Transverse colon (tissue), 4 donors: Measurements from ENCODE around the gene DENND11. TPM values are rescaled to one million over a fixed set of nuclear protein-coding genes. Genes with fewer than 3 reads are reported as not detected.

Experiments
- DNase-seq: peaks from one replicate; pipeline ENCODE4 v3.0.0-alpha.2; 2019
- H3K27ac ChIP-seq, 4 donors: fragments of 200-600 bp; sonication (generic); 2 replicates each; pipeline ENCODE4 v1.5.1; 2016 to 2018; ENCODE audit warnings: inconsistent platforms in 4 of 4
- H3K27me3 ChIP-seq: fragments of 200-600 bp; sonication (generic); 2 replicates; pipeline ENCODE4 v1.5.1; 2017; ENCODE audit warnings: inconsistent platforms
- H3K36me3 ChIP-seq, 4 donors: fragments of 200-600 bp; sonication (generic); 2 replicates each; pipeline ENCODE4 v1.5.1; 2017 to 2019; ENCODE audit warnings: inconsistent platforms in 4 of 4
- H3K4me1 ChIP-seq, 4 donors: fragments of 200-600 bp; sonication (generic); 2 replicates each; pipeline ENCODE4 v1.5.1; 2017 to 2020; ENCODE audit warnings: inconsistent platforms in 4 of 4
- H3K4me3 ChIP-seq, 4 donors: fragments of 200-600 bp; sonication (generic); 1 replicate in 1 of 4; 2 replicates in 3 of 4; pipeline versions ENCODE4 v1.5.1 to v1.6.1; 2017 to 2019; ENCODE audit warnings: inconsistent platforms in 4 of 4
- H3K9me3 ChIP-seq, 2 donors: fragments of 200-600 bp; sonication (generic); 2 replicates each; pipeline ENCODE4 v1.5.1; 2017 to 2019; ENCODE audit warnings: inconsistent platforms in 2 of 2
- EP300 ChIP-seq: sonication (generic); formaldehyde crosslinking; IDR thresholded peaks from one replicate; pipeline ENCODE4 v1.6.1; 2017; ENCODE audit warnings: antibody characterized with exemption, low read depth
- POLR2A ChIP-seq: fragments of 450-650 bp; IDR thresholded peaks from one replicate; pipeline ENCODE4 v1.6.1; 2016; ENCODE audit warnings: antibody characterized with exemption, mild to moderate bottlenecking, moderate library complexity
- POLR2AphosphoS5 ChIP-seq, 3 donors: sonication (generic); formaldehyde crosslinking; IDR thresholded peaks; one replicate each; pipeline ENCODE4 v1.6.1; 2016; ENCODE audit warnings: antibody characterized with exemption in 3 of 3
- WGBS, 2 donors: methylation state at CpG; one replicate each; pipeline ENCODE4 v1.1.5; 2018; ENCODE audit warnings: low coverage in 1 of 2; 5-methylcytosine and 5-hydroxymethylcytosine counted together
- in situ Hi-C, 4 donors: fragments of 200-750 bp; cut with MboI; loops; one replicate each; pipeline versions ENCODE4 v1.15.0 to v1.15.1; 2017; ENCODE audit warnings: low sequenced_read_pairs in 3 of 4, low pct_ligation_motif_present in 1 of 4, low pct_unique_long_range_greater_than_20kb in 1 of 4
- intact Hi-C: fragments of 100-400 bp; cut with DNase I; formaldehyde crosslinking; loops from one replicate; pipeline ENCODE4 v1.15.1; 2023; ENCODE audit warnings: low total_unique reads
- total RNA-seq, 4 donors: library from RNA; depleted of rRNA; stranded (reverse); fragments of >200 nt; gene quantifications; one replicate each; pipeline ENCODE4 v1.1.0, GENCODE V29; 2016
- TF ChIP-seq, protein P1 (sequence below), 5 experiments: fragments of 200-600 bp in 3 of 5; fragments of 450-650 bp in 2 of 5; sonication (generic) in 3 of 5; IDR thresholded peaks; 1 replicate in 2 of 5; 2 replicates in 3 of 5; pipeline ENCODE4 v1.5.1; 2016 to 2017; ENCODE audit warnings: antibody characterized with exemption in 5 of 5, inconsistent platforms in 3 of 5, mild to moderate bottlenecking in 2 of 5, moderate library complexity in 1 of 5

The DENND11 gene
- total RNA-seq, 4 donors from 2014 or later = 13.1 to 43.8 (median 30.7) TPM

DNA sequence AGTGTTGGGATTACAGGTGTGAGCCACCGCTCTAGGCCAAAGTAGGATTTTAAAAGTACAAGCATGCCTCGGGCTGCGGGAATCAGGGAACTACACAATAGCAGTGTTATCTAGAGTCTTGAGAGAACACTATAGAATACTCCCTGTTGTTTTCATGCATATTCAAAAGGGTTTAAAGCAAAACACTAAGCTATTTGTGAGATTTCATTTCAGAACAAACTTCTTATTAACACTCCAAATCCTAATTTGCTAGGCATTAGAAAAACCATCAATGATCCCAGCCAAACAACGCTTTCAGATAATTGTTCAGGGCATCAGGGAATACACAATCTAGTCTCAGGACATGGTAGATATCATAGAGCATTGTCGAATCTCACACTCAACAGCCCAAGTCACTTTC, 13.9 kb downstream of the DENND11 start:
- no peaks in the 10 kb centered on the region for H3K9me3 ChIP-seq
- 97 to 98% methylated on average over 5 of the region's 5 CpGs for whole genome bisulfite sequencing, 2 donors
- intact Hi-C loops = no loop called here
- in situ Hi-C loops = no loop called here
- H3K27ac ChIP-seq = no peak overlapping the region
- peaks cover 0 to 10% (median 4%) of the 10 kb centered on the region in 4 donors for H3K36me3 ChIP-seq
- no peaks in the 10 kb centered on the region for H3K4me1 ChIP-seq
- H3K27me3 ChIP-seq = no peaks in the 10 kb centered on the region
- no peak for DNase-seq
- no peak overlapping the region for H3K4me3 ChIP-seq
- TF ChIP-seq POLR2A (no peak), EP300 (no peak), POLR2AphosphoS5 (IDR thresholded peaks at IDR 0.05) (no peak)
- TF ChIP-seq, protein P1, sequence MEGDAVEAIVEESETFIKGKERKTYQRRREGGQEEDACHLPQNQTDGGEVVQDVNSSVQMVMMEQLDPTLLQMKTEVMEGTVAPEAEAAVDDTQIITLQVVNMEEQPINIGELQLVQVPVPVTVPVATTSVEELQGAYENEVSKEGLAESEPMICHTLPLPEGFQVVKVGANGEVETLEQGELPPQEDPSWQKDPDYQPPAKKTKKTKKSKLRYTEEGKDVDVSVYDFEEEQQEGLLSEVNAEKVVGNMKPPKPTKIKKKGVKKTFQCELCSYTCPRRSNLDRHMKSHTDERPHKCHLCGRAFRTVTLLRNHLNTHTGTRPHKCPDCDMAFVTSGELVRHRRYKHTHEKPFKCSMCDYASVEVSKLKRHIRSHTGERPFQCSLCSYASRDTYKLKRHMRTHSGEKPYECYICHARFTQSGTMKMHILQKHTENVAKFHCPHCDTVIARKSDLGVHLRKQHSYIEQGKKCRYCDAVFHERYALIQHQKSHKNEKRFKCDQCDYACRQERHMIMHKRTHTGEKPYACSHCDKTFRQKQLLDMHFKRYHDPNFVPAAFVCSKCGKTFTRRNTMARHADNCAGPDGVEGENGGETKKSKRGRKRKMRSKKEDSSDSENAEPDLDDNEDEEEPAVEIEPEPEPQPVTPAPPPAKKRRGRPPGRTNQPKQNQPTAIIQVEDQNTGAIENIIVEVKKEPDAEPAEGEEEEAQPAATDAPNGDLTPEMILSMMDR (IDR thresholded peaks at IDR 0.05) = no peak

DNA sequence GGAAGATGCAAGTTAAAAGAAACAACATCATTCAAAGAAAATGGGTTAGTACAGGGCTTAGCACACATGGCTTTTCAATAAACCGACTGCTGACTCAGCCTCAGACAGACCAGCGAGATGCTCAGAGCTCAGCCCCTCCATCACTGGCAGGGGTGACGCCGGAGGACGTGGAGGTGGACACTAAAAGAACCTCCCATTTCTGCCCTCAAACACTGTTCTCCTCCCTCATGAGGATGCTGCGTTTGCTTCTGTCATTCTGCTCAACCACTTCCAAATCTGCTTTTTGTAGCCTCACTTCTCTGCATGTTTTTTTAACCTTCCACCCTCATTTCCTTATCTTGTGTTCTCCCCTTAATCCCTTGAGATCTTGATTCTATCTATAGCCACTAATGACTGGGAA, 15.3 kb downstream of the DENND11 start:
- in situ Hi-C loops = no loop called here
- Histone ChIP-seq H3K9me3 (no peaks in the 10 kb centered on the region), H3K27me3 (no peaks in the 10 kb centered on the region), H3K27ac (no peak overlapping the region), H3K36me3 (peaks cover 0 to 16% (median 7%) of the 10 kb centered on the region in 4 donors), H3K4me1 (no peaks in the 10 kb centered on the region), H3K4me3 (no peak overlapping the region)
- 71 to 81% methylated on average over 1 to 6 of the region's 6 CpGs for WGBS, 2 donors
- TF ChIP-seq, protein P1 (IDR thresholded peaks at IDR 0.05) = no peak
- TF ChIP-seq POLR2AphosphoS5 (IDR thresholded peaks at IDR 0.05) = no peak
- TF ChIP-seq EP300 = no peak
- no peak for TF ChIP-seq POLR2A
- intact Hi-C loops = no loop called here
- DNase-seq = no peak

DNA sequence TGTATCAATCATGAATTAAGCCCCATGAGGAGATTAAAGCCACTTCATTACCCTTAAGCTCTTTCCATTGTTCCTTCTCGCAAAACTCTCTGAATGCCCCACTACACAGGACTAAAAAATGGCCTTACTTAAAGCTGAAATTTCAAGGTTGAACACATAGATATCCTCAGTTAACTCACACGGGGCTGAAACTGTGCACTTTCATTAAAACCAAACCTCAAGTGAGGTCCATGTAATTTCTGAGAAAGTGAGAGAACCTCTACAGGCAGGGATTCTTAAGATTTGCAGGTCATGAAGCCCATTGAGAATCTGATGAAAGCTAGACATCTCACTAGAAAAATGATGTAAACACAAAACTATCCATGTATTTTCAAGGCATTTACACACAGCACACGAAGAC, 15.9 kb downstream of the DENND11 start:
- H3K27ac ChIP-seq = no peak overlapping the region
- in situ Hi-C loops = no loop called here
- intact Hi-C loops = no loop called here

DNA sequence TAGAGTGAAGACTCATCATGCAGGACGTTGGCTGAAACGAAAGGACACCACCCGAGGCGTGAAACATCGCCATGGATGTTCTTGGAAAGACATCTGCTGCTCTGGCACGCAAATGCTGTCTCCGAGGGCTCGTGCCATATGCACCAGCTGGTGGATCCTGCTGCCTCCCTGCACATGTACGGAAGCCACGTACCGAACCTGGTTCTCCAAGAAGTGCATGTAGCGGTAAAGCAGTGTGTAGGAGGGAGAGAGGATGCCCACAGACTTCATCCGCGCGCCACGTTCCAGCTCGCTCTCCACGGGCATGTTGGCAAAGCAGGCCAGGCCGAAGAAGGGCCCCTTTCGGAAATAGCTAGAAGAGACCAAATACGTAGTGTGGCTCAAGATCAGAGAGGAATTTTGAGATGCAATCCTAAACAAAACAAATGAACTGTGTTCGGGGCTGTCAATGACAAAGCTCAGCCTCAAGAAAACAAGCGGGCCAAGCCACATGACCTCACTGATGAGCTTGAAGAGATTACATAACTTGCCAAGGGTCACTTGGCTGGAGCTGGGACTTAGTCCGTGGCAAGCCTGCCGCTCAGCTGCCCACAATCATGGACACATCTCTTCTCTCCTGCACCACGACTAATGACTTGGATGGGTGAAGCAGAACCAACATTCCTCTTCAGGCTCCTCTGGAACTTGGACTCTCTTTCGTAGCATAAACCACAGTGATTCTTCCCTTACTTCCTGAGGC, 16.5 kb downstream of the DENND11 start:
- 88 to 93% methylated on average over 6 to 27 of the region's 27 CpGs for WGBS, 2 donors
- Histone ChIP-seq H3K9me3 (no peaks in the 10 kb centered on the region), H3K27me3 (no peaks in the 10 kb centered on the region), H3K27ac (no peak overlapping the region), H3K4me3 (no peak overlapping the region), H3K4me1 (no peaks in the 10 kb centered on the region), H3K36me3 (peaks cover 0 to 16% (median 7%) of the 10 kb centered on the region in 4 donors)
- TF ChIP-seq EP300 = no peak
- no peak for DNase-seq
- intact Hi-C loops = no loop called here
- in situ Hi-C loops = no loop called here

More for the DNA sequence above, 15.9 kb downstream of the DENND11 start:
- Histone ChIP-seq H3K27me3 (no peaks in the 10 kb centered on the region), H3K4me3 (no peak overlapping the region), H3K9me3 (no peaks in the 10 kb centered on the region), H3K36me3 (peaks cover 0 to 16% (median 7%) of the 10 kb centered on the region in 4 donors), H3K4me1 (no peaks in the 10 kb centered on the region)
- no peak for DNase-seq
- TF ChIP-seq, protein P1 (IDR thresholded peaks at IDR 0.05) = no peak
- TF ChIP-seq POLR2A (no peak), POLR2AphosphoS5 (IDR thresholded peaks at IDR 0.05) (no peak), EP300 (no peak)
- 86 to 96% methylated on average over 3 of the region's 3 CpGs for WGBS, 2 donors

DNA sequence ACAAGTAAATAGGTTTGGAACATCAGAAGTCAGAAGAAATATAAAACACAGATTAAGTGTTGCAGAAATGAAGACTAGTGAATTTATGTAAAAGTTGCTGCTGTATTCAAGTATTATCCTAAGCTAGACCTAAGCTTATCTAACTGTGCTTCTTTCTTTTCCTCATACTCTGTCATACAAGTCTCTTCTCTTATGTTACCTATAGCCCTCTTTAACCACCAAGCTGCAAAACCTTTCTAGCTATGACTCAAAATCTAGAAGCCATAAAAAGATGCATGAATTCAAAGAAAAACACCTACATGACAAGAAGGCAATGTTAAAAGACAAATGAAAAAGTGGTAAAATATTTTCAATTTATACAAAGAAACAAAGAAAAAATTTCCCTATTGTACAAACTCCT, 23.0 kb downstream of the DENND11 start:
- Histone ChIP-seq H3K27me3 (no peaks in the 10 kb centered on the region), H3K4me3 (no peak overlapping the region), H3K4me1 (no peaks in the 10 kb centered on the region), H3K27ac (no peak overlapping the region), H3K9me3 (no peaks in the 10 kb centered on the region), H3K36me3 (peaks cover 0 to 16% (median 5%) of the 10 kb centered on the region in 4 donors)
- in situ Hi-C loops = no loop called here
- TF ChIP-seq POLR2AphosphoS5 (IDR thresholded peaks at IDR 0.05) = no peak
- TF ChIP-seq POLR2A = no peak
- TF ChIP-seq EP300 = no peak
- TF ChIP-seq, protein P1 (IDR thresholded peaks at IDR 0.05) = no peak
- intact Hi-C loops = no loop called here
- no peak for DNase-seq
